GM12864 (cell line): ENCODE data around the gene MAGEA6.
A peak's percentile ranks its signal among the peaks of the same experiment; 100 is the strongest.
"Not testable (repeated sequence)": the region's sequence is repeated elsewhere in the genome, so short reads cannot be mapped to it uniquely, and the experiment has no call there.

ENCODE experiments used
- DNase-seq: peaks from one replicate; pipeline ENCODE4 v3.0.0-alpha.2; 2011; ENCODE audit warnings: low read depth
- H3K4me3 ChIP-seq: 2 replicates; pipeline ENCODE4 v1.5.1; 2011; ENCODE audit warnings: mild to moderate bottlenecking, low read depth, low read length, control low read depth
- TF ChIP-seq, protein P1 (sequence below): IDR thresholded peaks from 2 replicates; pipeline ENCODE4 v1.5.1; 2011; ENCODE audit warnings: low read depth, mild to moderate bottlenecking, moderate library complexity, low read length, control low read depth, inconsistent platforms; ENCODE audit errors: missing control alignments

MAGEA6 gene, protein sequence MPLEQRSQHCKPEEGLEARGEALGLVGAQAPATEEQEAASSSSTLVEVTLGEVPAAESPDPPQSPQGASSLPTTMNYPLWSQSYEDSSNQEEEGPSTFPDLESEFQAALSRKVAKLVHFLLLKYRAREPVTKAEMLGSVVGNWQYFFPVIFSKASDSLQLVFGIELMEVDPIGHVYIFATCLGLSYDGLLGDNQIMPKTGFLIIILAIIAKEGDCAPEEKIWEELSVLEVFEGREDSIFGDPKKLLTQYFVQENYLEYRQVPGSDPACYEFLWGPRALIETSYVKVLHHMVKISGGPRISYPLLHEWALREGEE

DNA sequence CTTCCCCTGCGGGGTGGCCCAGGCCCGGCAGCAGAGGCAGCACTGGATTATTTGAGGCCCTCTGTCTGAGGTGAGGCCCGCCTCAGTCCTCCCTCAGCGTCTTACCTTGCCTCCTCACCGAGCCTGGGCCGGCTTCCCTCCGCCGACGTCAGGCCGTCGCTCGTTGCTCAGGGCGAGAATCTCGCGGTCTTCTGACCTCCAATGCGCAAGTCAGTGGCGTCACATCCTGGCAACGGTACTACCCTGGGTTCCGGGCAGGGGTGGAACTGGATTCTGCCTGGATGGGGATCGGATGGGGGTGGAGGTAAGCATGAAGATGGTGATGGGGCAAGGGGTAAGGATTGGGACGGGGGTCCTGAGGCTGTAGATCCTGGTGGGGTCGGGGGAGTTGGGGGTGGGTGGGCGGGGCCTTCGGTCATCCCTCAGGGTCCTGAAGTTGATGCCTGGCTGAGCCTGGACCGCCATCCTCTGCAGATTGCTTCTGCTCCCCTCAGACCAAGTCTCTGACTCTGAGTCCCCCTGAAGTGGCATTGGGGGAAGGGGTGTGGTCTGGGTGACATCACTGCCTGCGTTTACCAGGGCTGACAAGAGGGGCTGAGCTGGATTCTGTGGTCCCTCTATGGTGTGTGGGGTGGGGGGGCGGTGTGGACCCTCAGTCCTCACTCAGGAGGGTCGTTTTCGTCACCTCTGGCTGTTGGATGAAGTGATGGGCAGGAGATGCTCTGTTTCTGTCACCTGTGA, at the start of gene MAGEA6:
Gene MAGEA6 (minus strand): TSS at position 141 of the 741 bp plus-strand sequence. CDS start 2,039 bp downstream, outside the sequence.
- DNase-seq, H3K4me3 ChIP-seq: not testable (repeated sequence)

DNA sequence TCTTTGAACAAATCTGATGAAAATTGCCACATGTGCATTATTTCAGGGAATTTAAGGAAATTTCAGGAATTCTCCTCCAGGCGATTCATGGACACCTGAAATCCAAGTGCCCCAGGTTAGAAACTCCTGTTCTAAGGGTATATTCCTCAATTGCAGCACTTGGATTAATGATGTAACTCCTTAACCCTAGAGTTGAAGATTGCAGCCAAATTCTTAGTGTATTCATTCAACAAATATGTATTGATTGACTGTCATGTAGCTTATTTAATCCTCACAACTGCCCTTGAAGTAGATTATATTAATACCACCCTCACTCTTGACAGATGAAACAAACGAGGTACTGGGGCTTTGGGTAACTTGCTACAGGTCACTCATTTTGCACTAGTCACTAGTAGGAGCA, 49.8 kb upstream of the MAGEA6 start:
- TF ChIP-seq, protein P1, sequence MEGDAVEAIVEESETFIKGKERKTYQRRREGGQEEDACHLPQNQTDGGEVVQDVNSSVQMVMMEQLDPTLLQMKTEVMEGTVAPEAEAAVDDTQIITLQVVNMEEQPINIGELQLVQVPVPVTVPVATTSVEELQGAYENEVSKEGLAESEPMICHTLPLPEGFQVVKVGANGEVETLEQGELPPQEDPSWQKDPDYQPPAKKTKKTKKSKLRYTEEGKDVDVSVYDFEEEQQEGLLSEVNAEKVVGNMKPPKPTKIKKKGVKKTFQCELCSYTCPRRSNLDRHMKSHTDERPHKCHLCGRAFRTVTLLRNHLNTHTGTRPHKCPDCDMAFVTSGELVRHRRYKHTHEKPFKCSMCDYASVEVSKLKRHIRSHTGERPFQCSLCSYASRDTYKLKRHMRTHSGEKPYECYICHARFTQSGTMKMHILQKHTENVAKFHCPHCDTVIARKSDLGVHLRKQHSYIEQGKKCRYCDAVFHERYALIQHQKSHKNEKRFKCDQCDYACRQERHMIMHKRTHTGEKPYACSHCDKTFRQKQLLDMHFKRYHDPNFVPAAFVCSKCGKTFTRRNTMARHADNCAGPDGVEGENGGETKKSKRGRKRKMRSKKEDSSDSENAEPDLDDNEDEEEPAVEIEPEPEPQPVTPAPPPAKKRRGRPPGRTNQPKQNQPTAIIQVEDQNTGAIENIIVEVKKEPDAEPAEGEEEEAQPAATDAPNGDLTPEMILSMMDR, result no peak
- no peak for DNase-seq
- H3K4me3 ChIP-seq, result no peak overlapping the region

DNA sequence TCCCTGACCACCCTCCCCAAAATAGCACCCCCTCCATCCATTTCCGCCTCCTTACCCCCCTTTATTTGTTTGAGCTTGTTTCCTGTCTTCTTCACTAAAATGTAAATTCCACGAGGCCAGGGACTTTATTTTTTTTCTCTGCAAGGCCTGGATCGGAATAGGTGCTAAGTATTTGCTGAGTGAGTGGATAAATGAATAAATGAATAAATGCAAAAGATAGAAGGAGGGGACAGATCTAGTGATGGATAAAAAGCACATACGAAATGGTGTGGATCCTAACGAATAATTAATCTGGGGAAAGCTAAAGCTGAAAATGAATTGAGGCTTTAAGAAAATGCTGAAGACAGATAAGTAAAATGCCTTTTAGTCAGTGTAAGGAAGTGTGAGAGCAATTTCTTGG, 48.9 kb upstream of the MAGEA6 start:
- no peak overlapping the region for H3K4me3 ChIP-seq
- DNase-seq, result no peak
- TF ChIP-seq, protein P1, result no peak

DNA sequence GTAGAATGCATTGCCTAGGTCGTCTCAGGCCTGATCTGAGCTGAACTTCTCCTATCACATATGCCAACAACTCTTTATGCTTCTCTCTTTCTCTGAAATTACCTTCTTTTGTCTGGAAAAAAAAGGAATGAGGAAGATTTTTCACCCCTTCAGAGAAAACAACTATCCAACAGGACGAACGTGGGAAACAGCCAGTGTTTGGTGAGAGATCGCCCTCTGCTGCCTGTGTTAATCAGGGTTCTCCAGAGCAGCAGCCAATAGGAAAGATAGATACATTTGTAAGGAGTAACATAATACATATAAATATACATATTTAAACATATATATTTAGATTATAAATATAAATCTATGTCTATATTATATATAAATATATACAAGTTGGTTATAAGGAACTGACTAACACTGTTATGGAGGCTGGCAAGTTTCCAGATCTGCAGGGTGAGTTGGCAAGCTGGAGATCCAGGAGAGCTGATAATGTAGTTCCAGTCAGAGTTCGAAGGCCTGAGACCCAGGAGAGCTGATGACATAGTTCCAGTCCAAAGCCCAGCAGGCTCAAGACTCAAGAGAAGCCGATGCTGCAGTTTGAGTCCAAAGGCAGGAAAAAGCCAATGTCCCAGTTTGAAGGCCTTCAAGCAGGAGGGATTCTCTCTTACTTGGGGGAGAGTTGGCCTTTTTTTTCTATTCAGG, 47.7 kb upstream of the MAGEA6 start:
- no peak for DNase-seq
- TF ChIP-seq, protein P1, result peak; percentile 18
- H3K4me3 ChIP-seq, result no peak overlapping the region

DNA sequence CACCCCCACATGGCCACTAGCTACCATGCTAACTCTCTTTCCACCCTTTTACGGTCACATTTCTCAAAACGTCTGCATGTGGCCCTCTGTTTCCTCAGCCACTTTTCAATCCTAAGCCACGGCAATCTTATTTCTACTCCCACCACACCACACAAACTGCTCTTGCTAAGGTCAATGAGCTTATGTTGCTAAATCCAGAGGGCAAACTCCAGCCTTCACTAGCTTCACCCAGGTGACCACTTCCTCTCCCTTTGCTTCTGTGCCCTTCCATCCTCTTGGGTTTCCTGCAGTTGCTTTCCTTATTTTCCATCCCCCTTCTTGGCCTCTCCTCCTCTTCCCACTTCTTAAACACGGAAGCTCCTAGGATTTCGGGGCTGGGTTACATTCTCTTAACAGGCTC, 44.6 kb upstream of the MAGEA6 start:
- no peak overlapping the region for H3K4me3 ChIP-seq
- TF ChIP-seq, protein P1, result no peak
- no peak for DNase-seq

GRCh38 chrX:152813206-152813605, 43.7 kb upstream of the MAGEA6 start:
- H3K4me3 ChIP-seq, result no peak overlapping the region
- no peak for DNase-seq
- TF ChIP-seq, protein P1, result no peak

GRCh38 chrX:152810403-152810802, 40.9 kb upstream of the MAGEA6 start:
- no peak overlapping the region for H3K4me3 ChIP-seq
- TF ChIP-seq, protein P1, result no peak
- no peak for DNase-seq
